Fibroblast of lung (primary cell): ENCODE results near the gene INHBB. TPM values are rescaled to one million over a fixed set of nuclear protein-coding genes. Genes with fewer than 3 reads are reported as not detected.

Experiments
- DNase-seq, 2 donors: peaks; one replicate each; pipeline versions ENCODE4 v3.0.0 to v3.0.0-alpha.2; 2010; ENCODE audit warnings: low read depth in 2 of 2
- H2AFZ ChIP-seq: 2 replicates; pipeline ENCODE4 v1.5.1; 2012; ENCODE audit warnings: low read length, control low read depth, inconsistent platforms
- H3K27ac ChIP-seq: 2 replicates; pipeline ENCODE4 v1.5.1; 2011; ENCODE audit warnings: low read length, control low read depth; ENCODE audit not compliant: insufficient read depth
- H3K27me3 ChIP-seq: 2 replicates; pipeline ENCODE4 v1.5.1; 2011; ENCODE audit warnings: mild to moderate bottlenecking, low read length; ENCODE audit not compliant: control insufficient read depth, insufficient read depth
- H3K36me3 ChIP-seq: 2 replicates; pipeline ENCODE4 v1.5.1; 2011; ENCODE audit warnings: low read length; ENCODE audit not compliant: control insufficient read depth, insufficient read depth
- H3K4me1 ChIP-seq: 2 replicates; pipeline ENCODE4 v1.5.1; 2011; ENCODE audit warnings: low read length; ENCODE audit not compliant: control insufficient read depth, insufficient read depth; ENCODE audit errors: extremely low read depth
- H3K4me2 ChIP-seq: 2 replicates; pipeline ENCODE4 v1.5.1; 2011; ENCODE audit warnings: low read length, control low read depth; ENCODE audit not compliant: insufficient read depth; ENCODE audit errors: extremely low read depth
- H3K4me3 ChIP-seq, 4 experiments: fragments of 200-600 bp in 1 of 4; sonication (generic) in 1 of 4; replicated peaks in 1 of 4; 2 replicates each; pipeline ENCODE4 v1.5.1; 2011 to 2016; ENCODE audit warnings: low read length in 4 of 4, low read depth in 3 of 4, mild to moderate bottlenecking in 3 of 4, control low read depth in 2 of 4, inconsistent platforms in 1 of 4, mixed read lengths in 1 of 4; ENCODE audit not compliant: insufficient read depth in 1 of 4; ENCODE audit errors: control extremely low read depth in 1 of 4
- H3K79me2 ChIP-seq: 2 replicates; pipeline ENCODE4 v1.5.1; 2012; ENCODE audit warnings: mild to moderate bottlenecking, low read length, inconsistent platforms; ENCODE audit not compliant: control insufficient read depth, insufficient read depth
- H3K9ac ChIP-seq: 2 replicates; pipeline ENCODE4 v1.5.1; 2011; ENCODE audit warnings: mild to moderate bottlenecking, low read length, control low read depth; ENCODE audit not compliant: insufficient read depth
- H3K9me3 ChIP-seq: 2 replicates; pipeline ENCODE4 v1.5.1; 2012; ENCODE audit warnings: low read depth, low read length; ENCODE audit not compliant: control insufficient read depth, insufficient read depth
- H4K20me1 ChIP-seq: 2 replicates; pipeline ENCODE4 v1.5.1; 2011; ENCODE audit warnings: low read length; ENCODE audit not compliant: control insufficient read depth, insufficient read depth; ENCODE audit errors: extremely low read depth
- CTCF ChIP-seq, 2 donors: IDR thresholded peaks in 1 of 2; conservative IDR thresholded peaks in 1 of 2; 1 replicate in 1 of 2; 2 replicates in 1 of 2; pipeline ENCODE4 v1.5.1; 2011 to 2012; ENCODE audit warnings: low read length in 2 of 2, control low read depth in 1 of 2, inconsistent platforms in 1 of 2, low read depth in 1 of 2, mild to moderate bottlenecking in 1 of 2
- EZH2 ChIP-seq: IDR thresholded peaks from 2 replicates; pipeline ENCODE4 v1.5.1; 2012; ENCODE audit warnings: low read length, control low read depth, mild to moderate bottlenecking; ENCODE audit errors: missing control alignments
- polyA plus RNA-seq, 2 donors: library from polyadenylated mRNA; depleted of rRNA in 1 of 2; stranded (reverse) in 1 of 2; unstranded in 1 of 2; fragments of >200 nt; gene quantifications; 2 replicates each; pipeline ENCODE4 v1.2.1, GENCODE V29; 2011 to 2012; ENCODE audit warnings: missing spikeins in 1 of 2
- total RNA-seq: library from RNA; depleted of rRNA; stranded (reverse); fragments of >200 nt; gene quantifications from 2 replicates; pipeline ENCODE4 v1.2.1, GENCODE V29; 2014

The INHBB gene
- total and polyA plus RNA-seq, 2 donors (not counting 1 experiment from before 2014, with no cell fraction given) = 0.01 TPM; not detected in 1

GRCh38 chr2:120398996-120399888 is 53.3 kb downstream of the INHBB start:
- H3K27ac ChIP-seq = no peak overlapping the region
- no peak overlapping the region for H3K4me2 ChIP-seq
- no peaks in the 10 kb centered on the region for H3K9me3 ChIP-seq
- no peaks in the 10 kb centered on the region for H3K4me1 ChIP-seq
- H3K36me3 ChIP-seq = no peaks in the 10 kb centered on the region
- TF ChIP-seq CTCF (conservative IDR thresholded peaks at IDR 0.05 in 1 of 2, IDR thresholded peaks at IDR 0.05 in 1 of 2; ENCODE audit: low read depth in 1 of 2, low read length in 2 of 2) (no peak), EZH2 (no peak)
- no peak for DNase-seq
- no peak overlapping the region for H2AFZ ChIP-seq
- no peaks in the 10 kb centered on the region for H4K20me1 ChIP-seq
- H3K9ac ChIP-seq = no peak overlapping the region
- H3K27me3 ChIP-seq = peaks cover 6% of the 10 kb centered on the region
- H3K4me3 ChIP-seq = no peak overlapping the region
- no peaks in the 10 kb centered on the region for H3K79me2 ChIP-seq

GRCh38 chr2:120399889-120400240 is 53.9 kb downstream of the INHBB start:
- H4K20me1 ChIP-seq = no peaks in the 10 kb centered on the region
- no peaks in the 10 kb centered on the region for H3K79me2 ChIP-seq
- H3K9ac ChIP-seq = no peak overlapping the region
- no peak overlapping the region for H3K27ac ChIP-seq
- H3K36me3 ChIP-seq = no peaks in the 10 kb centered on the region
- H3K4me1 ChIP-seq = no peaks in the 10 kb centered on the region
- no peak for DNase-seq
- H3K27me3 ChIP-seq = peaks cover 6% of the 10 kb centered on the region
- no peak overlapping the region for H3K4me3 ChIP-seq
- H3K4me2 ChIP-seq = no peak overlapping the region
- H2AFZ ChIP-seq = no peak overlapping the region
- no peak for TF ChIP-seq EZH2
- no peaks in the 10 kb centered on the region for H3K9me3 ChIP-seq

- Histone ChIP-seq H4K20me1 (no peaks in the 10 kb centered on the region), H3K9me3 (no peaks in the 10 kb centered on the region), H3K27ac (no peak overlapping the region), H2AFZ (no peak overlapping the region), H3K4me1 (no peaks in the 10 kb centered on the region), H3K4me3 (no peak overlapping the region), H3K9ac (no peak overlapping the region), H3K4me2 (no peak overlapping the region), H3K36me3 (no peaks in the 10 kb centered on the region), H3K79me2 (no peaks in the 10 kb centered on the region), H3K27me3 (peaks cover 6% of the 10 kb centered on the region)
- DNase-seq = no peak
- TF ChIP-seq EZH2 = no peak
- no peak for TF ChIP-seq CTCF (conservative IDR thresholded peaks at IDR 0.05 in 1 of 2, IDR thresholded peaks at IDR 0.05 in 1 of 2; ENCODE audit: low read depth in 1 of 2, low read length in 2 of 2)
These were observed 54.6 kb downstream of the INHBB start for GRCh38 chr2:120400551-120400950.

Other genes with a start within 250 kb of the INHBB start
- gene TMEM185B, start 122.7 kb upstream of the INHBB start, total RNA-seq = 25.2 and 25.9 TPM in 2 replicates
- gene TMEM185B, start 122.7 kb upstream of the INHBB start, polyA plus RNA-seq = 28.8 and 35.1 TPM in 2 replicates
- gene RALB, start 93.3 kb upstream of the INHBB start, total RNA-seq = 46.2 and 58.3 TPM in 2 replicates
- 73.9 and 90.5 TPM in 2 replicates for gene RALB, start 93.3 kb upstream of the INHBB start, polyA plus RNA-seq